HG03342 (cell line): ENCODE results near the gene EYA4.

Experiments used
- ATAC-seq: cut with Tn5 transposase; IDR thresholded peaks from one replicate; pipeline ENCODE4 v1.9.1; 2021; ENCODE audit warnings: mild to moderate bottlenecking, moderate library complexity; ENCODE audit not compliant: unreplicated experiment

Gene EYA4

DNA sequence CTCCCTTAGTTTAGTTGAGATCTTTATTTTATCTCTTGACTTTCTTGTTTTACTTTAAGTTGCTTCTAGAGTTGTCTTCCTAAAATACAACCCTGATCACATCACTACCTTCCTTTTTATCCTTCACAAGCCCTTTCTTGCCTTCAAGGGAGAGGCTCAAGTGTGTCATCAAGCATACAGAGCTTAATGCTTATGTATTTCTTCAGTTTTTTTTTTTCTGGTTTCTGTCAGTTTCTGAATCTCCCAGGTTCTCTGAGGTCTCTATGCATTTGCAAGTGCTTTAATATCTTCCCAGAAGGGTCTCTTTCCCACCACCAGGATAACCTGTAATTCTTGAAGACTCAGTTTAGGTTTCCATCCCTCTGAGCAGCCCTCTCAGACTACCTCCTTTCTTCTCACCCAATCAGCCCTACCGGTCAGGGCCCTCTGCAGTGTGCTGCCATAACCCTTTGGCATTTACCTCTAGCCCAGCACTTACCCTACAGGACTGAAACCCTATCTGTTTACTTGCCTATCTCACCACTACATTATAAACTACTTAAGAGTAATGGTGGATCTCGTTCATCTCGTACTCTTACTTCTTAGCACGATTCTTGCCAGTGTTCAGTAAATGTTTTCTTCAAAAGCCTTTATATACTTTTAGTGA lies 36.9 kb downstream of the EYA4 start:
- no peak for ATAC-seq

DNA sequence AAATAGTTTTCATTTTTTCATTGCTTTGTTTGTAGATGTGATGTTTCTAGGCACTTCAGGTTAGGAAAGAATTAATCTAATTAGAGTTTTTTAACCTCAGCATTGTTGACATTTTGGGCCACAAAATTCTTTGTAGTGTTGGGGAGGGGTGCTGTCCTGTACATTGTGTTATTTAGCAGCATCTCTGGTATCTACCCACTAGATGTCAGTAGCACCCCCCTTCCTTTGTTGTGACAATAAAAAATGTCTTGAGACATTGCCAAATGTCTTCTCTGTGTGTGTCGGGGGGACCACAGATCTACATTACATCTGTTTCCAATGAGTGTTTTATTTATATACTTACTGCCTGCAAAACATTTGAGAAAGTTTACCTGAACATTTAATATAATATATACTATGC lies 45.6 kb downstream of the EYA4 start:
- ATAC-seq = no peak

DNA sequence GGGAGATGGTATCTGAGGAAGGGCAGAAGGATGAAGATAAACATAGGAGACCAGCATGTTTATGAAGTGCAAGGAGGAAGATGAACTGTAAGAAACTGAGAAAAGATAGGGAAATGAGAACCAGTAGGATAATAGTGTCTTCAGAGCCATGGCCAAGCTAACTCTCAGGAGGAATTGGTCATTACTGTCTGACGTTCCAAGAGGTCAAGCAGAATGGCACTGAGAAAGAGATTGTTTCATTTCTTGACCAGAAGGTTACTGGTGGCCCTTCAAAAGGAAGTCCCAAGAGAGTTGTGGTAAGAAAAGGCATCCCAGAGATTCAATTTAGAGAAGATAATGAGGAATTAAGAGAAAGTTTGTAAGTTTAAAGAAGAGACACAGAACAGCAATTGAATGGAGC lies 47.5 kb downstream of the EYA4 start:
- no peak for ATAC-seq

DNA sequence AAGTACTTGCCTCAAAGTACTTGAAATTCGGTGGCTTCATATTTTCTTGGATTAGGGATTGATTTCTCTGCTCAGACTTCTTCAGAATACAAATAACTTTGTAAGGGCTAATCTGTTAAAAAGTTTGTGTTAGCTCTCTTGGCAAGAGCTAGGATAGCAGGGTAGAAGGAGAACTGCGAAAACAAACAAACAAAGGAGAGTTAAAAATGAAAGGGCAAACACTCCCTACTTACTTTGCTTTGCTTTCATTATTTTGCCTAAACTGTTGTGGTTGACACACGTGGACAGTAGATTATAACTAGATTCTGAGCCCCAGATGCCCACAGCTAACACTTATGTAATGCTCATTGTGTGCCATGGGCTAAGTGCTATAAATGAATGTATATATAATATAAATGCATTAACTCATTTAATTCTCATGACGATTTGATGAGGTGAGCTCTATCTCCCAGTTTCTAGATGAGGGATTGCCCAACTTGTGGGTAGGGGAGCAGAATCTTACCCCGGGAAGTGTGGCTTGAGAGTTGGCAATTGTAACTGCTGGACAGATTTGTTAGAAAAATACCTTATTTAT lies 48.7 kb downstream of the EYA4 start:
- ATAC-seq = no peak

DNA sequence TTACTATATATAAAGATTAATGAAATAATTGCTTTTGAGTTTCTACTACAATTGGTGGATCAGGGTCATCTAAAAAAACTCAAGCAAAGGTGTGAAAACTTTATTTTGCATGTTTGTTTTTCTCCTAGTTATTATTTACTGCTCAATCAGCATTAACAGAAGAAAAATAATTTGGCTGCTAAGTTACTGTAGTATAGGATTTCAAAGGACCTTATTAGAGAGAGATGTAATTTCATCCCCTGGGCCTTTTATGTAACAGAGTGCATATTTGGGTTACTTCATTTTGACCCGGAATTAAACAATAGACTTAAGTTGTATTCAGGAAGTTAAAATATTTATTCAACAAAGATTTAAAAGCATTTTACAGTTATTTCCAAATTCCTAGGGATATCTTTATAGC lies 49.8 kb downstream of the EYA4 start:
- no peak for ATAC-seq

DNA sequence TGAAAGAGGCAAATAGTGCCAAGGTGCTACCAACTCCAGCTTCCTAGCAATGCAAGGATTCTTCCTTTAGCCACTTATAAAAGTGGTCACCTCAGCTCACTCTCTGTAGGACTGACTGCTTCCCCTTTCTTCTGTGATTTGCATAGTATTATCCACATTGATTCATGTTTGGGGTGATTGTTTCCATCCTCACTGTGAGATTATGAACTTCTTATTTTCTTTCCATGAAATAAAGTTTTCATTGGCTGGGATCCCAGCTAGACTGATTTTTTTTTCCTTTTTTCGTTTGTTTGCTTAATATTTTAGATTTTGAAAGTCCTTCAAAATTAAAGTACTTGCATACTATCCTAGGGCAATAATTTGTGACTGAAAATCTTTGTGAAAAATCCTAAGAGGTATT lies 50.5 kb downstream of the EYA4 start:
- no peak for ATAC-seq

DNA sequence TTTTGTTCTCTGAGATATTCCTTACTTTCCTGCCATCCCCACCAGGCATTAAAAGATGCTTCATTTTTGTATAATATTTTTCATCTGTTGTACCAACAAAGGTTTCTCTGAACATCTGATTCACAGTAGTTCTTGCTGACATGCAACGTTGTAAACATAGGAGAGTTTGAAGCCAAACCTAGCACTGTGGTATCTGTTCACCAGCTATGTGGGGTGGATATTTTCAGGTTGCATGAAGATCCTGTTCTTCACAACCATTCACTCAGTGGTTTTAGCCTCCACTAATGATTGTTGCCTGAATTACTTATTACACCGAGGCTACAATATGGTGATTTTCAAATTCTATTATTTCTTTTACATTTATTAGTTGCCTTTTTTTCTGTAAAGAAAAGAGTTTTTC lies 56.5 kb downstream of the EYA4 start:
- no peak for ATAC-seq

DNA sequence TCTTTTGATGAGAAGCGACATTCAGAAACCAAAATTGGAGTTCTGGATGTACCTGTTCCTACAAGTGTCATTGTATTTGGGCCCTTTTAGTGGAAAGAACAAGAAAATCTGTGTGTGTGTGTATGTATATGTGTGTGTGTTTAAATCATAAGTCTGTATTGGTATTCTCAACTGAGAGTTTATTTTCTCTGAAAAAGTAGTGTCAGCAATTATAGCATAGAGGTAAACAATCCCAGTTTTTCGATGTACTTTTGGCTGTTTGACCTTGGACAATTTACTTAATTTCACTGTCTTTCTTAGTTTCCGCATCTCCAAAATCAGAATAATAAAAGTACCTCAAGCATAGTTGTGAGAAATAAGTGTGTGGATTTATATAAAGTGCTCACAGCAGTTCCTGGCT lies 57.2 kb downstream of the EYA4 start:
- no peak for ATAC-seq

DNA sequence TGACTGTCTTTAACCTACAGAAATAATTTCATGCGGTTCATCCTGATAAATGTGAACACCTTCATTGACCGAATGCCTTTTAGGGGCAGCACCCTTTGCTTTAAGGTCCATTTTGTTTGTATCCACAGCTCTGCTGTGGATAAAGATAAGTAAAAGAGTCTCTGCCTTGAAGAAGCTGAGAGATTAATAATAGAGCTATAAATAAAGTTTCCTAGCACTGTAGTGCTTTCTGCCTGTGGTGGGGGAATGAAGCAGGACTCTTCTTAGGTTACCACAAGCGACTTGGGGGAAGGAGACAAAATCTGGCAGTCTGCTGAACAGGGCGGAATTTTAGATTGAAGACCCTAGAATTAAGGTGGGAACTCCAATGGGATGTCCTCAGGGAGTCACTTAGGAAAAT lies 57.6 kb downstream of the EYA4 start:
- no peak for ATAC-seq

DNA sequence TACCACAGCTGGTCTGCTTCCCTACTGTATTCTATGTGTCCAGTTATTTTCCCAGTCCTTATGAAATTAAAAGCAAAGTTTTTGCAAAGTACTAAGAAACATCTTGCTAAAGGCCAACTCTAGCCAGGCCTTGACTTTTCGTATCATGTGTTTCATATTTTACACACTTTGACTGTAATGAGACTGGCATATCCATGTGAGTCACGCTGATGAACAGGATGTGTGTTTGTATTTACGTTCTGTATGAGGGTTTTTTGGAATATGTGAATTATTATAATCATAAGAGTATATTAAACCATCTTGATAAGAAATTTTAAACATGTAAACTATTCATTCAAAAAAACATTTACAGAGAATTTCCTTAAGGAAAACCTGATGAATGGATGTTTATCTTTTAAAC lies 59.7 kb downstream of the EYA4 start:
- no peak for ATAC-seq

DNA sequence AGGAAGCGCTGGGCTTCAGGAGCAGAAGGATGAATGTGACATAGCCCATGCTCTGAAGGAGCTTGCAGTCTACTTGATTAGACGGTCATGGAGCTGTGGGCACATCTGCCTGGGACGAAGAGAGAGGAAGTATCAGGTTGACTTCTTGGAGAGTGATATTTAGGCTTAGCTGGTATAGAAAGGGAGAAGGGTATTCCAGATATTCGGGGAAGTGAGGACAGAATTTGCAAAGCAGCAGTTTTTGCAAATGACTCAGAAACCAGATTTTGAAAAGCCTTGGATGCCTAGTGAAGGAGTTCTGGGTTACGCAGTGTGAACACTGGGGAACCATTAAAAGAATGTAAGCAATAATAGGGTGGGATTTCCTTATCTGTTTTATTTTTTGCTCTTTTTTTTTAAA lies 60.7 kb downstream of the EYA4 start:
- ATAC-seq = no peak

DNA sequence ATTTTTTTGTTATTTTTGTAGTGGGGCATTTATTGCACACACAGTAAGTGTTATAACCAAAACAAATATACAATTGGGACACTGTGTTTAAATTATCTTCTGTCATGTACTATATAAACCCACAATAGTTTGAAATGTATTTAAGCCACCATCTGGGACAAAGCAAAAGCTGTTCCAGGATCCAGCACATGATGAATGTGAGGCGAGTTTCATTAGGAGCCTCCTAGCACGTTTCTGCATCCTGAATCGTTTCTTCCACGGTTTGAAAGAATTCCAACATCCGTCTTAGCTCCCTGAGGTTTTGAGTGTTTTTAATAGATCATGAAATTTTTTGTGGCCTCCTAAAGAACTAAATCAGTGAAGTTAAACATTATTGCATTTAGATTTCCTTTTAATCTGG lies 65.8 kb downstream of the EYA4 start:
- ATAC-seq = no peak

DNA sequence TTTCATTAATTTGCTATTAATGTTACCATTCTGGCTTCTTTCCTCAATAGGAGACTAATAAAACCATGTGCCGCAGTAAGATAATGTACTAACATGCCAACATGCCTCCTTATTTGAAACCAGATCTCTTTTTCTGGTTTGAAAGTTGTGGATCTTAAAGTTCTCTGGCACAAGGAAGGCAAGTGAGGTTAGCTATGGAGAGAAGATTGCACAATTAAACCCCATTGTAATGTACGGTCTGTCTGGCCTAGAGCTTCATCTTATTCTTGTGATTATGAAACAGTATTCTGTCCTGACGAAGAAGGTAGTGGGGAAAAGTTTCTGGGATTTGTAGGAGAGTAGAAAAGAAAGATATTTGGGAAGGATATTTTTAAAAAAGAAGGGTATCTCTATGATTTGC lies 68.4 kb downstream of the EYA4 start:
- ATAC-seq = no peak

DNA sequence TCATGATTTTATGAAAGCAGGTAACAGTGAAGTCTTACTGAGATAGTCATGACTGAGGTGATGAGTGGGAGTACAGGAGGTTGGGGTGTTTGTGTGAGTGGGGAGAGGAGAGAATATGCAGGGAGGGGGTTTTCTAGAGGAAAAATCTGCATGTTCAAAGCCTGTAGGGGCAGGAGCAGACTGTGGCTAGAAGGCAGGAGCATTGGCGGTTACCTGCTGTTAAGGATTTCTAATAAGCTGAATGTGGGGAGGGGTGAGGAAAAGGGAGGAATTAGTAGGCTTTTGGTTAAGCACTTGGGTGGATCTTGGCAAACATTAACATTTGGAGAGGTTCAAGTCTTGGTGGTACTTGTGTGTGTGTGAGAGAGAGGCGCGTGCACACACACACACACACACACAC lies 70.8 kb downstream of the EYA4 start:
- ATAC-seq = no peak

DNA sequence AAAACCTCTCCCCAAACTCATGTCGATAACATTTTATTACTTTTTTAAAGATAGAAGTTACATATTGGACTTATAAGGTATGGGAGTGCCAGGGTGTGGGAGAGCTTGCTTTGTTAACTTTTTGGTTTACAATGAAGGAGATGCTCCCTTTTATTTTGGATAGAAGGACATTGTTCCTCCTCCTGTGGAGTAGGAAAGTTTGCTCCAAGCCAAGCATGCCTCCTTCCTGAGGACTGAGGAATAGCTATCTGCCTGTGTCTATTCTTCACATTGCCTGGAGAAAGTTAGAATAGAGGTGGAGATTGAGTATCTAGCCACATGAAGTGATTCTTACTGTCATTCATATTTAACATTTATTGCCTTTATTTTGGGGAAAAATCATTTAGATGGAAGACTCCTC lies 71.9 kb downstream of the EYA4 start:
- ATAC-seq = no peak

DNA sequence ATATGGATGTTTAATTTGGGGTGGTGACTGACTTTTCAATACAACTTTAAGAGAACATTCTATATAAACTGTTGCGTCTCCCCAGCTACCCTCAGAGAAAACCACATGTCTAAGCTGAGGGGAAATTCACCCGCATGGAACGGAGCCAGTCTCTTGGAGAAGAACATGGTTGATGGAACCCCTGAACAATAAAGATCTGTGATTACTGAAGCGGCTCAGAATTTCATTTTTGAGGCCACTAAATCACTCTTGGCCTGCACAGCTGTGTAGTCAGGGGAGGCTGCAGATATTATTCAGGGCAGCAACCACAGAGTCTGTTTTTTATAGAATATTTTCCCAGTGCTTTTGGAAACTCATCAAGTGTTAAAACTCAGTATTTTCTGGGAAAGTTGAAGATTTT lies 73.8 kb downstream of the EYA4 start:
- no peak for ATAC-seq

DNA sequence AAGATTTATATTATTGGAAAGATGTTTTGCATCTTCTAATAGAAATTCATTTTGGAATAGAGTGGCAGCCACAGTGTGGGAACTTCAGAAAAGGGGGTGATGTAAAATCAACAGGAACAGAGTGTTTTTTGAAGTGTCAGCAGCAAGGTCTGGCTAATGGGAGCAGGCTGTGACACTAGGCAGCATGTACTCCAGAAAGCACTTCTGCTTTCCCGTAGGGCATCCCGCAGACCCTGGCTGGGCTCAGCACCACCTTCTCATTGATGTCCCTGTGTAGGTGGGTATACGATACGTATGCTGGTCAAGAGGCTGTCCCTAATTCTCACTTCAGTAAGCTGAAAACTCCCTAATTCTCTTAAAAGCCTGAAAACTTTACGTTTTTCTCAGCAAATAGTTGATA lies 74.7 kb downstream of the EYA4 start:
- no peak for ATAC-seq

DNA sequence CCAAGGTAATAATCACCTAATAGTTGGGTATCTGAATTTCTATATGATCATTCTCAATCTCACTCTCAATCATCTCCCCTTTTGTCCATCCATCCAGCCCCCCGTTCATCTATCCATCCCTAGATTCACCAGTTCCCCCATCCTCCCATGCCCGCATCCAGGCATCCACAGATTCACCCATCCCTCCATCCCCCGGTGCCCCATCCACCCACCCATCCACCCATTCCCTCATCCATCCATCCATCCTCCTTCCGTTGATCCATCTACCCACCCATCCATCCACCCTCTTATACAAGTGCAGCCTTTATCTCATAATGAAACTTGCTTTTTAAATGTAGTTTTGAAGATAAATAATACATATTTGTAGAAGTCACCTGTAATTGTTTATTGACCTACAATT lies 76.5 kb downstream of the EYA4 start:
- ATAC-seq = no peak

DNA sequence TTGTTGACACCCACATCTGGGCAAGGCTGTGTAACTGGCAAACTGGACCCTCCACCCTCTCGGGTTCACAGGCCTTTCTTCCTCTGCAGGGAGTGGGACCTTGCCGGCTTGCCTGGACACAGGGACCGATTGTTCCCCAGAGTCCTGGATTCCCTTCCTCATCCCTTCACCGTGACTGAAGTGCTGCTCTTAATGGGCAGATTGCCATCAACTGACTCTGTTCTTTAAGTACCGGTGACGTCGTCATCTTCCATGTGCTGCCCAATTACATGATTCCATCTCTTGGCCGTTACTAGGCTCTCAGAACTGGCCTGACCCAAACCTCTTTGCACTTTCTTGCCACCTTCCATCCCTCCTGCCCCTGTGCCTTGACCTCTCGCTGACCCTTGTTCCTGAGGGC lies 85.4 kb downstream of the EYA4 start:
- ATAC-seq = no peak

DNA sequence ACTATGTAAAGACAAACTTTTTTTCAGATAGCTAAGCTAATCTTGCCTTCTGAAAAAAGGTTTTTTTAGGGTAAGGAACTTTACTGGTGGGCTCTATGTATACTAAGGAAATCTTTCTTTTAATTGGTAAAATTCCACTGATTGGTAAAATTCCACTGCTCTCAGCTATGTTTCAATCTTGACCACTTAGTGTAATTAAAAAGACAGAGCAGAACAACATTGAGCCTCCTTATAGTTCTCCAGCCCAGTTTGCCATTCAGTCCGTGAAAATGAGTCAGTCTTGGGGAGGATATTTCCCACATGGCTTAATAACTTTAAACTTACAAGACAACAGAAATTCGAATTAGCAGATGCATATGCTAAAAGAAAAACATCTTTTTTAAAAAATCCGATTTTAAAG lies 92.7 kb downstream of the EYA4 start:
- ATAC-seq = no peak

DNA sequence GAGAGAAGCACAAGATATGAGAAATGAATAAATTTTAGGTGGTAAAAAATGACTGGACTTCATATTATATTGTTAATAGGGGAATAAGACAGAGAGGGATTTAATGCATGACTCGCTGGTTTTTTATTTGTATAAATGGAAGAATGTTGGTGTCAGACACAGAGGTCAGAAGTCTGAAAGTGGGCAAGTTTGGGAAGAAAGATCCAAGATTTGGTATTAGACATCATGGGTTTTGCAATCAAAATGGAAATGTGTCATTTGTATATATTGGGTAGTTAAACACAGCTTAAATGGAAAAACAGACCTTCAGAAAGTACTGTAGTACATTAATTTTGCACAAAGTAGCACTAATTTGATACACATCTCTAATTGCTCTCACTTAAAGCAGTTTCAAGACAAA lies 96.2 kb downstream of the EYA4 start:
- no peak for ATAC-seq

DNA sequence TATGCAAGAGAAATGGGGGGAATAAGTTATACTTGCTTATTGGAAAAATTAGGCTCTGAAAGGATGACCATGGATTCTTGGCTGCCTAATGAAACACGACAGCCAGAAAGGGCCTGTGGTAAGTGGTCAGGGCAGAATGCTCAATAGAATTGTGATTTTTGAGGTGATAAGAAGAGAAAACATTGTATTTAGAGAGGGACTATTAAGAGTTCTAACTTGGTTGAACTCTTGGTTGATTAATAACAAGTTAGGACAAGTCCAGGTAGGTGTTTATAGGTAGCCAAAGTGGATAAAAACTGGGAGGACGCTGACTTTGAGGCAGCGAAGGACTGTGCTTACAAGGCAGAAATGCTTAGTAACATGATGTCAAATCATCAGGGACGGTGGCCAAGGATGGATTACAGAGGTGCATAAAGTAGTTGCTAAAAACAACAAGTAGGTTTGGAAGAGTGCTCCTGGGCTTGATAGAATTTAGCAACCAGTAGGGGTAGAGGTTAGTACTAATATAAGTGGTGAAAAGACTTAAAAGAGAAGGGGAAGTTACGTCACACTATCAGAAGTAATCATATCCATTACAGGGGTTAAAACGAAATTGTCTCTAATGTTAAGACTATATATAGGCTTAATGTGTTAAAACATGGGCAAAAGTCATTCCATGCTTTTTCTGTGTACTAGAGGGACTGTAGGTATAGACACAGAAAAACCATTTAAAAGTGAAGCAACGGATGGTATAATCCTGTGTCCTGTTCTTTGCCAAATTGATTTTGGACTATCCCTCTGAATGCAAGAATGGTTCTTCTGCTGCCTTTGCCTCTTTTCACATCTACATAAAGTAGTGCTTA lies 98.6 kb downstream of the EYA4 start:
- ATAC-seq = no peak
